CD1c-positive myeloid dendritic cell (primary cell): ENCODE results near the gene STOM.

ENCODE experiments used
- DNase-seq: peaks from one replicate; pipeline ENCODE4 v3.0.0-alpha.2; 2016; ENCODE audit errors: extremely low spot score

STOM gene

GRCh38 chr9:121371495-121372061 lies 1.5 kb upstream of the STOM start:
- DNase-seq, result no peak

GRCh38 chr9:121368745-121369144 lies 1.3 kb downstream of the STOM start:
- no peak for DNase-seq

- DNase-seq, result peak; percentile 50
Measured at GRCh38 chr9:121368138-121368522, 1.9 kb downstream of the STOM start.

DNA sequence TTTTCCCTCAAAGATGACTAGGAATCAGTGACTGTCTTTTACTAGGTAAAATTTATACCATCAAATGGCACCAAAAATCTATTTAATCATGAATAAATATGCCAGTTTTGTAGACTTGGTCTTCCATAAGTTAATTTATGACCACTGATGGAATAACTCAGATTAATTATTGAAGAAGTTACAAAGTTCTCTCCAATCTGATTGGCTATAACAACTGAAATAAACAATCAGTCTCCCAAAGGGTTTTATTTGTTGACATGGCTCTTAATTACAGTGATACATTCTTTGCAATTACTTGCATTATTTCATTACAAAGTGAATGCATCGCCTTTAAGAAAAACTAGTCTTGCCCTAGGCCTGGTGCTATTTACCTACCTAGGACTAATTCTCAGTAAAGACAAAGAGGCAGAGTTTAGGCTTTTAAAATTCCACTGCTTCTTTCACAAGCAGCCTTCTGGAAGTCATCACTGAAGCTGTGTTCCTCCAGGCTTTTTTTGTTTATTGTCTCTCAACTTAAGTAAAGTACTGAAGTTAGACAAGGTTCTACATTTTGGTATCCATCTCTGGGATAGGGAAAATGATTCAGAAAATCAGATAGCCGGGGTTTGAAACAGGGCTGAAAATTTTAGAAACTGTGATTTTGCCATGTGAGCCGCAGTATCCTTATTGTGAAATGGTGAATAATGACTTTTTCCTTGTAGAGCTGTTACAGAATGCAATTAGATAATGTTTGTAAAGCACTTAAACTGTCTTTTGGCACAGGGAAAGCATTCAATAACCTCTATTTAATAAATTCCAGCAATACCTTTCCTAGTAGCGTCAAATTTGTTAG lies 2.5 kb downstream of the STOM start:
- DNase-seq, result no peak

- DNase-seq, result no peak
Measured at GRCh38 chr9:121366611-121367192, 3.3 kb downstream of the STOM start.

DNA sequence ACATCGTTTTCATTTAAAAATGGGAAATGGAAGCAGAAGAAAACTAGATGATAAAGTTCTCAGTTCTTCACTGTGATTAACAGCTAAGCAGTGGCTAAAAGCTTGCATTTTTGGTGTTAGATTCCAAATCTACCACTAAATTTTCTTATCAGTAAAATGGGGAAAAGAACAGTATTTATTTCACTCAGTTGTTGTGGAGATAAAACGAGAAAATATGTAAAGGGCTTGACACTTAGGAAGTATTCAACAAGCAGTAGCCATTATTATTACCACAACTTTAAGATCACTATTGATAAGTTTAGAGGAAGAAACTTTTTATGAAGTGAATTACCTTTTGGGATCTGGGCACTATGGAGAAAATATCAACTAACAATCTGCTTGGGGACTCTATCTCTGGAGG lies 4.5 kb downstream of the STOM start:
- DNase-seq, result no peak

- no peak for DNase-seq
Measured at GRCh38 chr9:121364886-121365285, 5.2 kb downstream of the STOM start.

DNA sequence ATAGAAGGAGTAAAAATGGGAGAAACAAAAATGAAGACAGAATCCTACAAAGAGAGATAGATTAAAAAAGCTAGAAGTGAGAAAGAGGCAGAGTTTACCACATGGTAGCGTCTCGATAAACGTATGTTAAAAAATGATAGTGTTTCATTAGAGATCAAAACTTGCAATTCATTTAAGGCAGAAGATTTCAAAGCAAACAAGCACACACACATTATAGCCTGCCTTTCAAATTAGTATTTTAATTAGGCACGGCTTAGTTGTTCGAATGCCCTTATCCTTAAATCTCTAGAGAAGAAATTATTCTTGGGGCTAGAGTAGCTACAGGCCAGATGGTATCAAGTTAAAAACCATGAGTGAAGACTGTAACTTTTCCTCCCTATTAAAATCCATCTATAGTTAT lies 6.0 kb downstream of the STOM start:
- DNase-seq, result no peak

DNA sequence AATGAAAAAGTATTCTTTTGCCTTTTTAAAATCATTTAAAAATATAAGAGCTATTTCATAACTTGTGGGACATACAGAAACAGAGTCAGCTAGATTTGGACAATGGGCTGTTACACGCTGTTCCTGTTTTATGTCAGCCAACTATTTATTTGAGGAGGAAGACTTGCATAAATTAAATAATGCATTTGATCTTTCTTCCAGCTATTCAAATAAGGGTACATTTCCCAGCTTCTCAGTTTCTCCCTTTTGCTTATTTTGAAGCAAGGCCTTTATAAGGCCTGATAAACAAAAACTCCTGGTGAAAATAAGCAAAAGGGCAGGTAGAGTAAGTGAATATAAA lies 6.5 kb downstream of the STOM start:
- peak; percentile 46 for DNase-seq

GRCh38 chr9:121362813-121363621 lies 7.0 kb downstream of the STOM start:
- peak; percentile 43 for DNase-seq

- DNase-seq, result no peak
Measured at GRCh38 chr9:121360601-121361374, 9.3 kb downstream of the STOM start.

- no peak for DNase-seq
Measured at GRCh38 chr9:121359351-121360294, 10.4 kb downstream of the STOM start.

DNA sequence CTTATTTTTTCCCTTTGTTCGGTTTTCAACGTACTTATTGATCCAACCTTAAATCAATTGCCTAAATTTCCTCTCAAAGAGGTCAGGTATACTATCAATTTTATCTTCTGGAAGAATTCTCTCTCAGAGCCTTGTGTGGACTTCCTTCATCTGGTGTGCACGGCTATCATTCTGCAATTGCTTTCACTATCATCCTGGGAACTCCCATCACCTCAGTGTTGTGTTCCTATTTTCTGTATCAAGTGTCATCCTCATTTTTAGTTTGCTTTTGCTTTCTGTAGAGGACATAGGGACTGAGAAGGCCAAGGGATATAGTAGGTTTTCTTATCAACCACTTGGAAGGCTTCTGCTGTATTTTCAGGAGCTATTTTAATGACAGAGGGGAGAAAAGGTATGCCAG lies 11.3 kb downstream of the STOM start:
- DNase-seq, result peak; percentile 27

DNA sequence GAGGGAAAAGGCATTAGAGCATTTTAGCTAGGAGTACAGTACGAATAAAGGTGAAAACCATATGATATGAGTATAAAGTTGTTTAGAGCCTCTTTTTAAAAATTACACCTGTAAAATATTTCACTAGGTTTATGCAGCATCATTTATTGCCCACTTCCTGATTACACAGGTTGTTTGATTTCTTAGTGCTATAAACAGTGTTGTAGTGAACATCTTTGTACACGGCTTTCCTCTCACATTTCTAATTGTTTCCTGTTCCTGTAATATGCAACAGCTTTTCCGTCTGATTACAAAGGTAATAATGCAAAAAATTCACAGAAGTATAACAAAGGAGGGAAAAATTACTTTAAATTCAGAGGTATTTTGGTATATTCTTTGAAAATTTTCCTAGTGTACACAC lies 13.0 kb downstream of the STOM start:
- no peak for DNase-seq

- no peak for DNase-seq
Measured at GRCh38 chr9:121354762-121355161, 15.3 kb downstream of the STOM start.

DNA sequence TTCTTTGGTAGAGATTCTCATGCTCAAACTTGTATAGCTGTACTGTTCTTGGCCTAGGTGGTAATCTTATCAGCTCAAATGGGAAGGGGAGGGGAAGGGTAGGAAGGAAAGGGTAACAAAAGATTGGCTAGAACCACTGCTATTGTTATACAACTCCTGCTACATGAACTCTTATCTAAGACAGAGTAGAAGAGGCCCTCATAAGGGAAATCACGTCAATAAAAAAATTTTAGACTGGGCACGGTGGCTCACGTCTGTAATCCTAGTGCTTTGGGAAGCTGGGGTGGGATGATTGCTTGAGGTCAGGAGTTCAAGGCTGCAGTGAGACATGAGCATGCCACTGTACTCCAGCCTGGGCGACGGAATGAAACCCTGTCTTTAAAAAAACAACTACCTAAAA lies 15.9 kb downstream of the STOM start:
- DNase-seq, result no peak

GRCh38 chr9:121353241-121354061 lies 16.6 kb downstream of the STOM start:
- DNase-seq, result peak; percentile 56

- DNase-seq, result peak; percentile 23
Measured at GRCh38 chr9:121350993-121351561, 19.0 kb downstream of the STOM start.

DNA sequence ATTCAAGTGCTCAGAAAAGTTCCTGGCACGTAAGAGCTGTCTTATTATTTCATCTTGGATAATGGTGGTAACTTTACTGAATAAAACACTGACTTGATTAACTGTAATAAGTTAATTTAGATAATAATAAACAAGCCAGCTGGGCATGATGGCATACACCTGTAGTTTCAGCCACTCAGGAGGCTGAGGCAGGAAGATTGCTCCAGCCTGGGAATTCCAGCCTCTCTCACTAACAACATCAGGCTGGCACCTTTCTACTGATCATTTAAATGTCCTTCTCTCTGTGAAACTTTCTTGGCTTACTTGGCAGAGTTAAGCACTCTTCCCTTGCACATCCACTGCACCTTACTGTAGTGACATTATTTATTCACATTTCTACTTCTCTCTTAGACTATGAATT lies 20.0 kb downstream of the STOM start:
- no peak for DNase-seq
